ENCODE measurements around the gene PRPF38B.
"Not testable (repeated sequence)": the region's sequence is repeated elsewhere in the genome, so short reads cannot be mapped to it uniquely, and the experiment has no call there.

The PRPF38B gene, protein sequence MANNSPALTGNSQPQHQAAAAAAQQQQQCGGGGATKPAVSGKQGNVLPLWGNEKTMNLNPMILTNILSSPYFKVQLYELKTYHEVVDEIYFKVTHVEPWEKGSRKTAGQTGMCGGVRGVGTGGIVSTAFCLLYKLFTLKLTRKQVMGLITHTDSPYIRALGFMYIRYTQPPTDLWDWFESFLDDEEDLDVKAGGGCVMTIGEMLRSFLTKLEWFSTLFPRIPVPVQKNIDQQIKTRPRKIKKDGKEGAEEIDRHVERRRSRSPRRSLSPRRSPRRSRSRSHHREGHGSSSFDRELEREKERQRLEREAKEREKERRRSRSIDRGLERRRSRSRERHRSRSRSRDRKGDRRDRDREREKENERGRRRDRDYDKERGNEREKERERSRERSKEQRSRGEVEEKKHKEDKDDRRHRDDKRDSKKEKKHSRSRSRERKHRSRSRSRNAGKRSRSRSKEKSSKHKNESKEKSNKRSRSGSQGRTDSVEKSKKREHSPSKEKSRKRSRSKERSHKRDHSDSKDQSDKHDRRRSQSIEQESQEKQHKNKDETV

DNA sequence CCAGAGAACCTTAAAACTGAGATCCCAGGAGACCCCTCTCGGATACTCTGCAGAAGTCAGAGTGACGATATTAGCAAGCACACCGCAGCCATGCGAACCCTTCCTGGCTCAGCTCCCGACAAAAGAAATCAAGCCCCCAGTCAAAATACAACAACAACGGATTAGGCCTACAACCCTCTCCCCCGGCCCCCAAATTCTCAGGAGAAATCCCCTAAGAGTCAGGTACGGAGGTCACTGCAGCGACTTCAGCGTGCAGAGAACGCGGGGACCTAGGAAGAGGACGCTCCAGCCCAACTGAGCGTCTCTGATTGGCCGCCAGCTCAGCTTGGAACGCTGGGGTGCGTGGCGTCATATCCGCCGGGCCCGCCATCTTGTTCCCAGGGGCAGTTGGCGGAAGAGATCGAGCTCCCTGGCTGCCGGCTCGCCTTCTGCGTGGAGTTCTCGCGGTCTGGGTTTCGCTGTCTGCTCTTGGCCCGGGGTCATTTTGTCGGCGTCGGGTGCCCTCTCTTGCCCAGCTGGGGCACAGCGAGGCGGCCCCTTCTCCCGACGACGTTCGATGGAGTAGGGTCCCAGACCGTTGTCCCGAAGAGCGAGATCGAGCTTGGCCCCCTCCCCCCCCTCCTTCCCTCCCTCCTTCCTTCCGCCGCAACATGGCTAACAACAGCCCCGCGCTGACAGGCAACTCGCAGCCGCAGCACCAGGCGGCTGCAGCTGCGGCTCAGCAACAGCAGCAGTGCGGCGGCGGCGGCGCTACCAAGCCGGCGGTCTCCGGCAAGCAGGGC is at the start of gene PRPF38B:
Gene PRPF38B (plus strand): TSS at position 369 of the 782 bp plus-strand sequence. CDS start 282 bp downstream, at position 651.
- DNase-seq, result peak; percentile 90

DNA sequence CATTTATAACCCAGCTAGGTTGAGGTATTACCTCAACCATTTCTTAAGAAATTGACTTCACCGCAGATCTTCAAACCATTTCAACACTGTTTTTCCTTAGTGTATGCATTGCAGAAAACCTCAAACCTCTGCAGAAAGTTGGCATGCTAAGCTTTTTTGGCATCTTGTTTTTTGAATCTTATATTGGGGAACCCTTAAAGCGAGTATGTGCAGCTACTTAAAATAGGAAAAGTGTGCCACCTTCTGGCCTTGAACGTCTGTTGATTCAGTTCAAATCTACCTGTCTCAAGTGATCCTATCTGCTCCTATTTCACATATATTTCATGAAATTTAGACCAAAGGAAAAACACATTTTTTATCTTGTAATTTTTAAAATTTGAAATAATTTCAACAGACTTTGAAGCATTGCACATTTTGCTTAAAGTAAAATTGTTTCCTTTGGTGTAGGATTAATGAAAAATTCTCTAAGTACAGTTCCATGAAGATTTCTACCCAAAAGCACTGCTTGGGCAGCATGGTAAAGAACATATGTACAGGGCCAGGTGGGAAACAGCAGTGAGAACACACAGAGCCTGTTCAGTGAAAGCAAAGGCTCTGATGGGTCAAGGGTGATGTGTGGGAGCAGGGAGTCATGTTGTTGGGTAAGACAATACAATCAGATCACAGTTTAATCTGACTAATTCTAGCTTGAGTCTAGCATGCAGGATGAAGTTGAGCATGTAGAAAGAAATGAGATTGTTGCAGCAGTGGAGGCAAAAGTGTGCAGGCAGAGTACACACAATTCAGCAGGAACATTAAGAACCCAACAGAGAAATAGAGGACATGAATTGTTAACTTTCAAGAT is 48.4 kb upstream of the PRPF38B start:
- peak; percentile 70 for DNase-seq

DNA sequence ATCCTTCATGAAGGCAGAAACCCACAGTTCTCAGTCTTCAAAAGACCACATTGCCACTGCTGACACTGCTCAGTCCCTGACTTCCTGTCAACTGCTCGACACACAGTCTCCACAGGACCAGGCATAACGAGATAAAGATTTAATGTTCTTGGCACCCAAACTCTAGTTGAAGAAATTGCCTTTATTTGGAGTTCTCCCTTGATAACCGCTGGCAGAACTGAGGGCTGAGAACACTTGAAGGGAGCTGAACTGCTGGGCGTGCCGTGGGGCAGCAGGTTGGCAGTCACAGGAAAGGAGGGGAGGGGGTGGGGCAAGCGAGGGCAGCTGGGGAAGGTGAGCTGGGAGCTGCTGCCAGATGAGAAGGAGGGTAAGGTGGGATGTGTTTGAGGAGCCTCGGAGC is 47.1 kb upstream of the PRPF38B start:
- no peak for DNase-seq

DNA sequence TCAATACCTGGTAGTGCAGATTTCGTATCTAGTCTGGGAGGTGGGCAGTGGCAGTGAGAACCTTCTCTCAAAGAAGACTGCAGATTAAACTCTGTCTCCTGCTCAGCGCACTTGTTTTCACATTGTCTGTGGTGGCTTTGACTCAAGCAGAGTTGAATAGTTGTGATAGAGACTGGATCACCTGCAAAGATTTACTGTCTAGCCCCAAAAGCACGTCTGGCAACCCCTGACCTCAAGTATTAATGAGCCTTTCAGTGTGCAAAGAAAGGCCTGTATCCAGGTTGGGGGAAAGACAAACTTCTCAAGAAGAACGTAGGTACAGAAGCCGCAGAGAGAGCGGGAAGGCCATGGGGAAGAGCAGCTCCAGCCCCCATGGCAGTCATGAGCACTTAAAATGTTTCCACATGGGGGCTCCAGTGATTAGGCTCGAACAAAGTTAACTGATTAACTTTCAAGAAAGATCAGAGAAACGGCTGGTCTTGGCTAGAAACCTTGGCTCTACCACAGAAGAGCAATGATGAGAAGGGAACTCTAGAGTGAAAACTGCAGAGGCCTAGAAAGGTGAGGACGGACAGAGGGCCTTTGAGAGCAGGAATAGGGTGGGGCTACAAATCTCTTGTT is 46.4 kb upstream of the PRPF38B start:
- DNase-seq, result no peak

DNA sequence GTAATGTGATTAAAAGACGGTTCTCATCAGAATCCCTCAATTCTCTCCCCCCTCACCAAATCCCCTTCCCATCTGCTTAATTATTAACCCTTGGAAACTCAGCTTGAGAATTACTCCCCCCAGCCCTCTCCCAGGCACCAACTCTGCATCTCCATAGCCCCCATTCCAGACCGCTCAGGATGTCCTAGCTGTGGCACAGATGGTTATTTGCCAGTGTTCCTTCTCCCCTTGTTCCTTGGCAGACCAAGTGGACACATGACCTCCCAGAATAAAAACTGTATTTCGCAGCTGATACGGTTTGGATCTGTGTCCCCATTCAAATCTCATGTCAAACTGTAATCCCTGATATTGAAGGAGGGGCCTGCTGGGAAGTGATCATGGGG is 45.9 kb upstream of the PRPF38B start:
- DNase-seq, result no peak

DNA sequence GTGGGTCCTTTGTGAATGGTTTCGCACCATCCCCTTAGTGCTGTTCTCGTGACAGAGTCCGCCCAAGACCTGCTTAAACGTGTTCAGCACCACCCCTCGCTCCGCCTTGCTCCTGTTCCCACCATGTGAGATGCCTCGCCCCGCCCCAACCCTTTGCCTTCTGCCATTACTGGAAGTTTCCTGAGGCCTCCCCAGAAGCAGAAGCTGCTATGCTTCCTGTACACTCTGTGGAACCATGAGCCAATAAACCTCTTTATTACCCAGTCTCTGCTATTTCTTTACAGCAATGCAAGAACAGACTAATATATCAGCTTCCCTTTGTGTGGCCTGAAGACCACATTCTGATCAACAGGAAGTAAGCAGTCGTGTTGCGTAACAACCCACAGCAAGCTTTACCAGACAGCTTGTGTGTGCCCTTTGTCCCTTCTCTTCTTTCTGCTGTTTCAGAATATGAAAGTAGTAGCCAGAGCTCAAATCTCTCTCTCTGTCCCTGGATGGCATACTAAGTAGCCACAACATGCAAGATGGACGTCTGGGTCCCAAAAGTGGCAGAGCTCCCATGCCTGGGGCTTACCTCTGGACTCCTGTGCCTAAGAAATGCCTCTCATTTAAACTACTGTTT is 45.4 kb upstream of the PRPF38B start:
- peak; percentile 67 for DNase-seq

DNA sequence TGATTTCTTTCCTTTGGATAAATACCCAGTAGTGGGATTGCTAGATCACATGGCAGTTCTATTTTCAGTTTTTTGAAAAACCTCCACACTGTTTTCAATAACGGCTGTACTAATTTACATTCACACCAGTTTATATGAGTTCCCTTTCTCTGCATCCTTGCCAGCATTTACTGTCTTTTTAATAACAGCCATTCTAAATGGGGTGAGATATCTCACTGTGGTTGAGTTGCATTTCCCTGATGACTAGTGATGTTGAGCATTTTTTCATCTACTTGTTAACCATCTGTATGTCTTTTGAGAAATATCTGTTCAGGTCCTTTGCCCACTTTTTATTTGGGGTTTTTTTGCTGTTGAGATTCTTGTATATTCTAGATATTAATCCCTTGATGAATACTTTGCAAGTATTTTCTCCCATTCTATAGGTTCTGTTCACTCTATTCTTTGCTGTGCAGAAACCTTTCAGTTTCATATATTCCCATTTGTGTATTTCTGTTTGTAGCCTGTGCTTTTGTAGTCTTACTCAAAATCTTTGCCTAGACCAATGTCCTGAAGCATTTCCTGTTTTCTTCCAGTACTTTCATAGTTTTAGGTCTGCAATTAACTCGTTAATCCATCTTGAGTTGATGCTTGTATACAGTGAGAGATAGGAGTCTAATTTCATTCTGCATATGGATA is 38.5 kb upstream of the PRPF38B start:
- DNase-seq, result no peak

DNA sequence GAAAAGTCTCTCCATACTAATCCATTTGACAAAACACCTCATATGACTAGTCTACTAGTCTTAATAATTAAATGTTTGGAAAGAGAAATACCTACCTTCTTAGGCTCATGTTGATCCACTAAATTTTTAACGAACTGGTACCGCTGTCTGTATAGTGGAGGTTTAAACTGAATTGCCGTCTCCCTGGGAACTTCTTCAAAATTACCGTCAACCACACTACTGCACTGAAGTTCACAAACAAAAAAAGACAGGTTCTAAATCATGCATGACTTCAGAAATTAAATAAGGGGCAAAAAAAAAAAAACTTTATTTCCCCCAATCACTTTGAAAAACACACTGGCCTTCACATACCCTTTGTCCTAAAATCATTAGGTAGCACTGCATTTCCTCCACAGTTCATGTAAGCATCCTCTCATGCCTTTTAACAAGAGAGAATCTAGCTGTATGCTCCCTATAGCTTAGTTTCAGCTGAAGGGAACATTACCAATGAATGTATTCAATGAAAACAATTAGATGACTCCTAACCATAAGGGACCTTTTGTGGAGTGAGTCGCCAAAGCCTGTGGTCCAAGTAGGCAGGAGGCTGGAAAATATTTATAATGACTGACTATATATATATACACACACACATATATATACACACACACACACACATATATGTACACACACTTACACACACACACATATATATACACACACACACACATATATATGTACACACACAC is 34.6 kb upstream of the PRPF38B start:
- no peak for DNase-seq

DNA sequence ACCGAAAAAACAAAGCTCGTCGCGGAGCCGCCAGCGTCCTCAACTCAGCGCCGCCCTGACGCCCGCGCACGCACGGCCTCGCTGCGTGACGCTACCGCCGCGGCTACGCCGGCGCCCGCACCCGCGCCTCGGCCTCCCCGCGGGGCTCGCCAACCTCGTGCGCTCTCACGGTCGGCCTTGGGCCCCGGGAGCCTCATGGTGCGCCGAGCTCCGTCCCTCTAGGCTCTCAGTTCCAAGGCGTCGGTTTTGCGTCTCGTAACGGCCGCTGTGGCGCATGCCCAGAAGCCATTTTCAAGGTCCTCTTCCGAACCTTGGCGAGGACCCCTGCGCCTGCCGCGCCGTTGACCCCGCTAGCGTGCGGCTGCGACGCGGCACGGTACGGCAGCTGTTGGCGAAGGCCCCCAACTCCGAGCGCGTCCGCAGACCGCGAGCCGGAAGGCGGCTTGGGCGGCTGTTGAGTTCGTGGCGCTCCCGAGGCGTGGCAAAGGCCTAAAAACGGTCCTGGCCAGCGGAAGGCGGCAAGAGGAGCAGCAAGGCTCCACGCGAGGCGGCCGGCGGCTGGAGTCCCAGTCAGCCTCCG is 31.0 kb upstream of the PRPF38B start, which contains the start of gene HENMT1:
Gene HENMT1 (minus strand): TSS at position 64 of the 580 bp plus-strand sequence. CDS start 1,209 bp downstream, outside the sequence.
- peak; percentile 64 for DNase-seq

DNA sequence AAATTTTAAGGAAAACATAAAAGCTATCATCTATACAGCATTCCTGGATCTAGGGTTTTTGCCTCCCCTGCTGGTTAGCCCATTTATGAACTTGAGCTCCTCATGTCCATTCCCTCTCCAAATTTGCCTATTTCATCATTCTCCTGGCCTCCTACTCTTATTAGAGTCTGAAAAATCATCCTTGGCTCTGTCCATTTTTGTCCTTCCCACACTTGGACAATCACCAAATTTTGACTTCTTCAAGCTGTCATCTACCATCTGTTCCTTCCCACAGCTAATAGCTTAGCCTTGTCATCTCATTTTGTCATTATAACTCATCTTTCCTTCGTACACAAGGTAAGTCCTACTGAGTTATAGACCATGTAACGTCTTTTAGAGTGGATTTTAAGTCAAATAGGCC is 29.0 kb upstream of the PRPF38B start:
- no peak for DNase-seq

DNA sequence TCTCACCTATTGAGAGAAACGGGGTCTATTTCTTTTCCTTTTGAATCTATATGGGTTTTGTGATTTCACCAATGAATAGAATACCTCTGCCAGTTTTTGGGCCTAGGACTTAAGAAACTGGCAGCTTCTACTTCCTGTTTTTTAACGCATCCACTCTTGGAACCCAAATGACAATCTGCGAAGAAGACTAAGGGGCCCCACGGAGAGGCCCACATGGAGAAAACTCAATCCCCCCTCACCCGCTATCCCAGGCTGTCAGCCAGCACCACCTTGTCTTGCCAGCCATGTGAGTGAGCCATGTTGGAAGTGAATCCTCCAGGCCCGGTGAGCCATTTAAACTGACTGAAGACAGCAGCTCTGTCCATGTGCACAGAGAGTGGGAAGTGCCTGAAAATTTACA is 27.6 kb upstream of the PRPF38B start:
- no peak for DNase-seq

DNA sequence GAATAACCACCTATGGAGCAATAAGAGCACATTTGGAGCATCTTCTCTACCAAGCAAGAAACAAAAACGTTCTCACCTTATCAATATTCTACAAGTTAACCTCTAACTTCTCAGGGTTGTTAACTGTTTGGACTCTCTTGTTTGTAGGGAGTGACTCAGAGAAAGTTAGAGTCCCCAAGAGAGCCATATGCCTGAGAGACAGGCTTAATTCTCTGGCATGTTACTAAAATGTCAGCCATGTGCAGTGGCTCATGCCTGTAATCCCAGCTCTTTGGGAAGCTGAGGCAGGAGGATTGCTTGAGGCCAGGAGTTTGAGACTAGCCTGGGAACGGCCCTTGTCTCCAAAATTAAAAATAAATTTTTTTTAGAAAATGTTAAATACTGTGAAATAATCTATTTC is 27.0 kb upstream of the PRPF38B start:
- no peak for DNase-seq

DNA sequence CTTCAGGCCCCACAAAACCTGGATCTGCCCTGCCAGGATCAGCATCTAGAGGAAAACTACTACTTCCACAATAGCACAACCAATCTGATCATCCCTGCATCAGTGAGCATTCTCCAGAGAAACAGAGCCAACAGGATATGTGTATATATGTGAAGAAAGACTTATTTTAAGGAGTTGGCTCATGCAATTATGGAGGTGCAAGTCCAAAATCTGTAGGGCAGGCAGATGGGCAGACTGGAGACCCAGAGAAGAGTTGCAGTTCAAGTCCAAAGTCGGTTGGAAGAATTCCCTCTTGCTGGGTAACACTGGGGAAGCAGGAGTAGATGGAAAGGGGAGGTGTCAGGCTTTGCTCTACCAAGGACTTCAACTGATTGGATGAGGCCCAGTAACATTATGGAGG is 26.3 kb upstream of the PRPF38B start:
- DNase-seq, result no peak

DNA sequence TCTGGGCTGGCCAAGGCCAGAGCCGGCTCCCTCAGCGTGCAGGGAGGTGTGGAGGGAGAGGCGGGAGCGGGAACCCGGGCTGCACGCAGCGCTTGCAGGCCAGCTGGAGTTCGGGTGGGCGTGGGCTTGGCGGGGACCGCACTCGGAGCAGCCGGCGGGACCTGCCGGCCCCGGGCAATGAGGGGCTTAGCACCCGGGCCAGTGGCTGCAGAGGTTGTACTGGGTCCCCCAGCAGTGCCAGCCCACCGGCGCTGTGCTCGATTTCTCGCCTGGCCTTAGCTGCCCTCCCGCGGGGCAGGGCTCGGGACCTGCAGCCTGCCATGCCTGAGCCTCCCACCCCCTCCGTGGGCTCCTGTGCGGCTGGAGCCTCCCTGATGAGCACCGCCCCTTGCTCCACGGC is 24.7 kb upstream of the PRPF38B start:
- not testable (repeated sequence) for DNase-seq

DNA sequence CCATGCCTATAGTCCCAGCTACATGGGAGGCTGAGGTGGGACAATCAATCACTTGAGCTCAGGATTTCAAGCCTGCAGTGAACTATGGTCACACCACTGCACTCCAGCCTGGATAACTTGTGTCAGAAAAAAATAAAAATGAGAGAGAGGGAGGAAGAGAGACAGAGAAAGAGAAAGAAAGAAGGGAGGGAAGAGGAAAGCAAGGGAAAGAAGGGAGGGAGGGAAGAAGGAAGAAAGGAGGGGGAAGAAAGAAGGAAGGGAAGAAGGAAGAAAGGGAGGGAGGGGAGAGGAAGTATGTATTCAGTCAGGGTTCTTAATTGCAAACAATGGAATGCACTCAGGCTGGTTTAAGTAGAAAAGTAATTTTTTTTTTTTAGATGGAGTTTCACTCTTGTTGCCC is 23.3 kb upstream of the PRPF38B start:
- no peak for DNase-seq

DNA sequence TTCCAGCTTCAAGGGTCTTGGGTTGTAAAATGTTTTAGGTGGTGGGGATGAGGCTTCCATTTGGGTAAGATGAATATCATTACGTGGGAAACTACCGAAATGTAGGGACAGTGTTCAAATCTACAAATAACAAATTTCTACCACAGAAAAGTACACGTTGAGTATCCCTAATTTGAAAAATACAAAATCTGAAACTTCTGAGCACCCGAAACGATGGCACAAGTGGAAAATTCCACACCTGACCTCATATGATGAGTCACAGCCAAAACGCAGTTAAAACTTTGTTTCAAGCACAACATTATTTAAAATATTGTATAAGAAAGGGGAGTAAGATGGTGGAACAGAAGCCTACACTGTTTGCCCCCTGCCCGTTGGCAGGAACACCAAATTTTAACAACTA is 22.4 kb upstream of the PRPF38B start:
- DNase-seq, result no peak

DNA sequence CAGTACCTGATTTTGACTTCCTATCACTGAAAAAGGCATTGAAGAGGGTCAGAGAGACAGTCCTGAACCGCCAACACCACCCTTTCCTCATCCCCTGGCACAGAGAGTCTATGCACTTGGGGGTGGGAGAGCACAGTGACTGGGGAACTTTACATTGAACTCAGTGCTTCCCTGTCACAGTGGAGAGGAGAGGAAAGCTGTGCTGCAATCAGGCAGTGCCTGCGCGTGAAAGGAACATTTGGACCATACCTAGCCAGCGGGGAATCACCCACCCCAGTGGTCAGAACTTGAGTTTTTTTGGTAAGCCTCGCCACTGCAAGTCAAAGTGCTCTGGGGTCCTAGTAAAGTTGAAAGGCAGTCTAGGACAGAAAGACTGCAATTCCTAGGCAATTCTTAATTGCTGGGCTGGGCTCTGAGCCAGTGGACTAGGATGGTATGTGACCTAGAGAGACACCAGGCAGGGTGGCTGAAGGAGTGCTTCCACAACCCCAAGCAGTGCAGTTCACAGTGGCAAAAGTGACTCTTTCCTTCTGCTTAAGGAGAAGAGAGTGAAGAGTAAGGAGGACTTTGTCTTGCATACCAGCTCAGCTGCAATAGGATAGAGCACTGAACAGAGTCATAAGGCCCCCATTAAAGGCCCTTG is 21.9 kb upstream of the PRPF38B start:
- DNase-seq, result no peak

DNA sequence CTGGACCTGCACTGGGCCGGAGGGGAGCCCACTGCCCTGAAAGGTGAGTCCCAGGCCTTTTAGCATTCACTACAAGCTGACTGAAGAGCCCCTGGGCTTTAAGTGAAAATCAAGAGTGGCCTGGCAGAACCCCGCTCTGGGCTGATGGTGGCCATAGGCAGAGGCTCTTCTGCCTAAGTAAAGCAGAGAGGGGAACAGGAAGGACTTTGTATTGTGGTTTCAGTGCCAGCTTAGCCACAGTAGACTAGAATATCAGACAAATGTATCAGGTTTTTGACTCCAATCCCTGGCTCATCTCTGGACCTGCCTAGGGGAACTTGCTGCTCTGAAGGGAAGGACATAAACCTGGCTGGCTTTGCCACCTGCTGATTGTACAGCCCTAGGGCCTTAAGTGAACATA is 21.0 kb upstream of the PRPF38B start:
- DNase-seq, result no peak

DNA sequence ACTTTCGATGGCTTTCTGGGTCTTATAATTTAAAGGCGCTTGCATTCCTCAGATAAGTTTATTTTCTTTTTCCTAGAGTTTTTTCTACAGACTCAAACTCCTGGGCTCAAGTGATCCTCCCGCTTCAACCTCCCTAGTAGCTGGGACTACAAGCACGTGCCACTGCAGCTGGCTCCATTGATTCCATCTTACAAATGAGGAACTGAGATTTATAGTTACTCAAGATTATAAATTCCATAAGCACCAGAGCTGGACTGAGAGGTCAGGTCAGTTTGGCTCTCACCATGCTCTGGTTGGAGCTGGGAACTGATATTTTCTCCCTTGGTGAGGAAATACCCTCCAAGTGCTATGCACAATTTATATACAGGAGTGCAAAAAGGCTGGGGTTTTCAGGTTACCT is 13.4 kb upstream of the PRPF38B start:
- DNase-seq, result no peak

Data from fibroblast of upper back skin (primary cell).